ENCODE results near the gene GDE1. TPM values are rescaled to one million over a fixed set of nuclear protein-coding genes. Genes with fewer than 3 reads are reported as not detected.

GDE1 gene
- total RNA-seq, 1 experiment from 2014 or later = 65.7 TPM

- TF ChIP-seq ZNF423 (CRISPR knock-in tag; IDR thresholded peaks at IDR 0.05) (no peak), ATF1 (CRISPR knock-in tag; IDR thresholded peaks at IDR 0.05) (no peak), NR3C1 (CRISPR knock-in tag; conservative IDR thresholded peaks at IDR 0.05; ENCODE audit: low read depth) (no peak)
Measured at GRCh38 chr16:19499006-19499405, 22.9 kb downstream of the GDE1 start (continued).

- Mint-ChIP-seq H3K27me3 (ENCODE audit: low read depth) (no peaks in the 10 kb centered on the region), H3K4me3 (no peak overlapping the region), H3K9me3 (no peaks in the 10 kb centered on the region), H3K27ac (no peak overlapping the region; the same call in 1 of the 2 replicates), H3K36me3 (peaks cover 21% of the 10 kb centered on the region), H3K4me1 (no peaks in the 10 kb centered on the region)
- CTCF ChIA-PET = no interaction called here
- TF ChIP-seq AFF4 (CRISPR knock-in tag; IDR thresholded peaks at IDR 0.05; ENCODE audit: borderline replicate concordance) = no peak
- no peak for TF ChIP-seq ZNF232 (CRISPR knock-in tag; IDR thresholded peaks at IDR 0.05)
- TF ChIP-seq GTF2I (CRISPR knock-in tag; conservative IDR thresholded peaks at IDR 0.05) = no peak
- TF ChIP-seq FOXP4 (CRISPR knock-in tag; IDR thresholded peaks at IDR 0.05) = no peak
- no peak for TF ChIP-seq NR3C1 (CRISPR knock-in tag; conservative IDR thresholded peaks at IDR 0.05; ENCODE audit: low read depth)
- TF ChIP-seq RELA (CRISPR knock-in tag; IDR thresholded peaks at IDR 0.05; ENCODE audit: borderline replicate concordance) = no peak
- TF ChIP-seq IRF1 (CRISPR knock-in tag; IDR thresholded peaks at IDR 0.05) = no peak
- no peak for TF ChIP-seq OVOL2 (CRISPR knock-in tag; IDR thresholded peaks at IDR 0.05; ENCODE audit: borderline replicate concordance)
- TF ChIP-seq ERG (CRISPR knock-in tag; IDR thresholded peaks at IDR 0.05) = no peak
- ATAC-seq (no peak), DNase-seq (ENCODE audit: low spot score) (no peak)
- POLR2A ChIA-PET = no interaction called here
Measured at GRCh38 chr16:19497176-19497575, 24.7 kb downstream of the GDE1 start.

GRCh38 chr16:19490619-19491018, 31.3 kb downstream of the GDE1 start:
- ChIA-PET POLR2A (no interaction called here), CTCF (interaction anchor here (0.8 to 1.8 kb wide), 2 partner anchors 12 to 43 kb away, joined by 4 read pairs; no protein-coding TSS in a partner anchor)
- Mint-ChIP-seq H3K27ac (no peak overlapping the region), H3K4me3 (no peak overlapping the region), H3K27me3 (ENCODE audit: low read depth) (peaks cover 6% of the 10 kb centered on the region; the same call in 1 of the 2 replicates), H3K4me1 (peaks cover 25% of the 10 kb centered on the region), H3K9me3 (no peaks in the 10 kb centered on the region), H3K36me3 (peaks cover 9% of the 10 kb centered on the region; the same call in 1 of the 2 replicates)
- ATAC-seq = no peak
- no peak for DNase-seq (ENCODE audit: low spot score)
- no peak for TF ChIP-seq ZNF532 (CRISPR knock-in tag; IDR thresholded peaks at IDR 0.05; ENCODE audit: borderline replicate concordance)
- TF ChIP-seq NFATC4 (CRISPR knock-in tag; IDR thresholded peaks at IDR 0.05) = no peak
- no peak for TF ChIP-seq ETV6 (CRISPR knock-in tag; IDR thresholded peaks at IDR 0.05)
- no peak for TF ChIP-seq IRF2 (CRISPR knock-in tag; IDR thresholded peaks at IDR 0.05; ENCODE audit: borderline replicate concordance, low read depth)
- no peak for TF ChIP-seq PREB (CRISPR knock-in tag; IDR thresholded peaks at IDR 0.05; ENCODE audit: borderline replicate concordance)
- no peak for TF ChIP-seq ZNF425 (CRISPR knock-in tag; conservative IDR thresholded peaks at IDR 0.05)
- no peak for TF ChIP-seq RORB (CRISPR knock-in tag; IDR thresholded peaks at IDR 0.05)
